A172 (cell line): ENCODE data around the gene SMIM32. TPM values are rescaled to one million over a fixed set of nuclear protein-coding genes. Genes with fewer than 3 reads are reported as not detected.

ENCODE experiments used
- DNase-seq: peaks from one replicate; pipeline ENCODE4 v3.0.0-alpha.2; 2015; ENCODE audit warnings: low spot score
- total RNA-seq: library from RNA; depleted of rRNA; stranded (reverse); fragments of >200 nt; shearing (Covaris generic); gene quantifications from 2 replicates; pipeline ENCODE4 v1.2.3, GENCODE V29; 2014; rRNA removed

SMIM32 gene
- not detected in 2 replicates for total RNA-seq

DNA sequence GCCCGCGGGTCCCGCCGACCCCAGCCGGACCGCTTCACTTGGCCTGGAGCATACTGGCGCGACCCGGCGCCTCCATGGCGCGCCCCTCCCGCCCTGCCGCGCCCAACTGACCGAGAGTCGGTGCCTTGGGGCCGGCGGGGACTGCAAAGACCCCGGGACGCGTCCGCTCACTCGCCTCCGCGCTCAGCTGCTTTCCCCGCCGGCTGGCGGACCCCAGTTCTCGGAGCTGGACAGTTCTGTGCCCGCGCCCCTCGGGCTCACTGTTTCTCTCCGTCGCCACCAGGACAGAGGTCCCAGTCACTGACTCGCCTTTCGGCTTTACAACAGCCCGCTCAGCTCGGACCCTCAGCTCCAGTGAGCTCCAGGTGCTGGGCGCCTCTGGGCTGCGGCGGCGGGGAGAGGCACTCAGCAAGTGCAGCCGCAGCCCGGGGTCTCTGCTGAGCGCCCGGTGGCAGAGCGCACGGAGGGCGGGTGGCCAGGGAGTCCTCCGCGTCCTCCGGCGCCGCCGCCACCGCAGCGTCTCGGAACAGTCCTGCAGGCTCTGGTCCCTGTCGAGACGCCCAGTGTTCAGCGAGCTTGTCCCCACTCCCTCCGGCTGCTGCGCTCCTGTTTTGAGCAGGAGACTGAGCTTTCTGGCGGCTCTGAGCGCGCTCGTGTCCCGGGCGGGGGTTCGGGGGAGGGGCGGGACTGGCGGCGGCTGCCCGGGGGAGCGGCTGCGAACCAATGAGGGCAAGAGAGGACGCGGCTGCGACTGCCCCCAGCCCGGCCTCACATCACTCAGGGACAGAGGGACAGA is at the start of gene SMIM32:
SMIM32 (minus strand) TSS at position 637 of the 796 bp plus-strand sequence. CDS start 638 bp downstream, outside the sequence.
- no peak for DNase-seq

DNA sequence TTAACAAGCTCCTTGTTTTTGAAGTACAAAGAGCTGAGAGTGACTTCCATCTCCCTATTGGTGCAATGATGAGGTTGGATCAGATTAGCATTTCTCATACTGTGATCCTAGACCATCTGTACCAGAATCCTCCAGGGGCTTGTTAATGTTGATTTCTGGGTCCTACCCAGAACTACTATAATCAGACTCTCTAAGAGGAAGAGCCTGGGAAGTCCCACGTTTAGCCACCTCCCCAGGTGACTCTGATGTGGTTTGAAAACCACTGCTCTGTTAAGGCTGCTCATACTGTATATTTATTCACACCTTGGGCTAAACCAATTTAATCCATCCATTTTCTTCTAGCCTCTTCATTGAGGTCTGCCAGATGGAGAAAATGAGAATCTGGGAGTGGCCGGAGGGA is 49.6 kb upstream of the SMIM32 start:
- no peak for DNase-seq

DNA sequence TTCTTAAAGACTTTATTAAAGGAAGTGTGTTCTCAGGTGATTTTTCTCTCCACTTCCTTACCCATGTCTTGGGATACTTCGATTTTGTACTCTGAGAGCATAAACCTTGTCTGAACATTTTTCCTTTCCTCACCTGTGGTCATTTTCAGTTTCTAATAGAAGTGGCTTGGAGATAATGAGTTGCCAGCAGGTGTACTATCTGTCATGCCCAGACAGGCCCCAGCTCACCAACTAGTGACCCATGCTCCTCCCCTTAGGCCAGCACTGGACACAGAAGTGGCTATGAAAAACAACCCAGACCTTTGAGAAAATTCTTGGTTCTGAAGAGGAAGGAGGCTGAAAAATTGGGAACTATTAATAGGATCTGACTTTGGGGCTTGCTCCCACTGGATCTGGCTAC is 49.2 kb upstream of the SMIM32 start:
- no peak for DNase-seq

DNA sequence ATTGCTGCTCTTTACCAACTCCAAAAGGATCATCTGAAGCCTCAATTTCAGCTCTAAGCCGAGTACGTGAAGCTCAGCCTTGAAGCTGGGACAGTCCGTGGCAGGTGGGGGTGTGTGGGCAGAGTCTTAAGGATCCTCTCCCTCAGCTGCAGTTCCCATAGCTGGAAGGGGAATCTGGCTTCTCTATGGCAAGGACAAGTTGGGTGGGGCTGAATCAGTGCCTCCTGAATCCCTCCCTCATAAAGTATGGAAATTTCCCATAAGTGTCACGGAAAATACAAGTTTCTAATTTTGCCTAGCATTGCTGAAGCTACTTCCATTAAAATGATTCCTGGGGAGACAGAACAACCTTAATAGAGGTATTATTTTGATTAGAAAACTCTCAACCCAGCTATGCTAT is 47.9 kb upstream of the SMIM32 start:
- no peak for DNase-seq

GRCh38 chr5:136236479-136237083 is 43.6 kb upstream of the SMIM32 start:
- DNase-seq = no peak

DNA sequence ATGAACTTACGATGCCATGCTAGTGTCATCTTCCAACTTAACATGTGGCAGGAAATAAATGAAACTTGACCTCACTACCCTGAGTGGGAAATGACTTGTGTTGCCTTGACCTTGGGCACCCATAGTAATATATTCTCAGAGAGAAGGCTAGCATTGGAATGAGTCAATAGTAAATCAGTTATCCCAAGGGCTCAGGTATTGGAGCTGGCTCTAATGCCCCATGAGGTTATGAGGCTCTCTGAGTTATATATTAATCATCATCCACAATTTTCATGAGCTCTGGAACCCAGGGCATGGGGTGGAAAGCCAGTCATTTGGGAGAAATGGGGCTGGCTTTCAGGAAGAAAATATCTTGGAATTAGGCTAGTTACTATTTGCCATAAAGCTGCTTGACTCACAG is 42.4 kb upstream of the SMIM32 start:
- DNase-seq = no peak

- DNase-seq = no peak
Measured at GRCh38 chr5:136232316-136232715, 39.4 kb upstream of the SMIM32 start.

GRCh38 chr5:136230176-136230575 is 37.2 kb upstream of the SMIM32 start:
- no peak for DNase-seq

DNA sequence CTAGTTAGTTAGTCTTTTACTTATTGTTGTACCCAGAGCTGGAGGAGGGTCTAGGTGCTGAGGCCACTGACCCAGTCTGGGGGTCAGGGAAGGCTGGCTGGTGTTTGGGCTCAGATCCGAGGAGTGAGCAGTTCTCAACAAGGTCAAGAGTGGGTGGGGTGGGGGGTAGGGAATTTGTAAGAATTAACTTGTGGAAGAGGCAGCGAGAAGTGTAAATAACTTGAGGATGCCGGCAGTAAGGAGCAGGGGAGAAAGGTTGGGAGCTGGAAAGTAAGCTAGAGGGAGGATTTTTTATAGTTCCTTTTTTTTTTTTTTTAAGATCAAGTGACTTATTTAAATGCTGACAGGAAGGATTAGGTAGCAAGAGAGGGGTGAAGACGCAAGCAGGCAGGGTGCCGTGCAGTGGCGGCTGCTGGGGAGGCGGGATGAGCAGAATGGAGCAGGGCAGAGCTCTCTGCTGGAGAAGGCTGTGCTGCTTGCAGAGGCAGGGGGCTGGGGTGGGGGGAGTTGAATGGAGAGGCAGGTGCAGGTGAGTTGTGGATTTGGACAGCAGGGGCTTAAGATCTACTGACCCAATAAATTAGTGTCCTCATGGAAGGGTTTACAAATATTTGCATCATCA is 35.3 kb upstream of the SMIM32 start:
- no peak for DNase-seq

DNA sequence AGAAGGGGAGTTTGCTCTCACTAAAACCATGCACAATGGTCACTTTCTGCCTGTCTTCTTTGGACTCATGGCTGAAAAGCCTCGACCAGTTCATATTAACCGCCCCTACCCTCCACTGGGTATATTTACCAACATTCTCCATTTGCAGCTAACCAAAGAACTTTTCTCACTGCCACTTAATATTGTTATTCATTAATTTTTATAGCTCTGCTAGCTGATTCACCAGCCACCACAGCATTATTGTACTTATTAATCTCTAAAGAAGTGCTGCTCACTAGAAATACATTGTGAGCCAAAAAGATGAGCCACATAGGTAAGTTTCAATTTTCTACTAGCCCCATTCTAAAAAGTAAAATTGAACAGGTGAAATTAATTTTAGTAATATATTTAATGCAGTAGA is 33.4 kb upstream of the SMIM32 start:
- no peak for DNase-seq

- DNase-seq = no peak
Measured at GRCh38 chr5:136225796-136226195, 32.8 kb upstream of the SMIM32 start.

DNA sequence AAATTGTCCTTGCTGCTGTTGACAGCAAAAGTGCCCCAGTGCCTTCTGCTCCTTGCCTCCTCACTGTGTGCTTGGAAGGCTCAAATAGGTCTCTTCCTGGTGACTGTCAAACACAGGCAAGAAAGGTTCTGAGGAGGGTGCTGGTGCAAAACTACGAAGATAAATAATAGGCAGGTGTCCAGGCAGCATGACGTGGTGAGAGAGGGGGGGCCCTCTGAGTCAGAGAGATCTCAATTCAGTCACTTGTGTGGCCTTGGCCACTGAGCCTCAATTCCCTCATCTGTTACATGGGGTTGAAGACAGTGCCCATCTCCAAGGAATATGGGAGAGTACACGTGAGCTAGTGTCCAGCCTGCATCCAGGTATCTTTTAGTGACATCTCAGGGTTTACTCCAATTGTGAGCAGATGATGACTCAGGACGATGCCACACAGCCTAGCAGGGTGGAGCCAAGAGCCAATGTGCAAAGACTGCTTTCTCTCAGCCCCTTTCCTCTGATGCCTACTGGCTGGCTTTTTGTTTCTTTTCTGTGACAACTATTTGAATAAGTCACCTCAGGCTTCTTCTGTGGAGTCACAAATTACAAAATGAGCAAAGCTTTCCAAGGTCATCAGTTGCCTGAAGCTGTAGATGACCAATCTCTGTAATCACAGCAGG is 29.7 kb upstream of the SMIM32 start:
- peak; percentile 27 for DNase-seq

DNA sequence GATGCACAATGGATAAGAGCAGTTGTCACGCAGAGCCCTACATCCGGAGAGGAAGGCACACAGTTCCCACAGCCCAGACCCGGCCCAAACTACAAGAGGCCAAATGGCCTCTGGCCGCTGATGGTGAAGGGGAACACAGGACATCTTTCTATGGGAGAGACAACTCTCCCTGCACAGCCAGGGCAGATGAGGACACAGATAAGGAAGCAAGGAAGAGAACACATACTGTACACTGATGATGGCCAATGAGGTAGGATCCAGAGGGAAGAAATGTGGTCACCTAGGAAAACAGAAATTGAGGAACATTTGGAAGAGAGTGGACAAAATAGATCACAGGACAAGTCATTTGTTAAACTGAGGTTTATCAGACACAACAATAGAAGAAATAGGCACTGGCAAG is 28.4 kb upstream of the SMIM32 start:
- DNase-seq = no peak

DNA sequence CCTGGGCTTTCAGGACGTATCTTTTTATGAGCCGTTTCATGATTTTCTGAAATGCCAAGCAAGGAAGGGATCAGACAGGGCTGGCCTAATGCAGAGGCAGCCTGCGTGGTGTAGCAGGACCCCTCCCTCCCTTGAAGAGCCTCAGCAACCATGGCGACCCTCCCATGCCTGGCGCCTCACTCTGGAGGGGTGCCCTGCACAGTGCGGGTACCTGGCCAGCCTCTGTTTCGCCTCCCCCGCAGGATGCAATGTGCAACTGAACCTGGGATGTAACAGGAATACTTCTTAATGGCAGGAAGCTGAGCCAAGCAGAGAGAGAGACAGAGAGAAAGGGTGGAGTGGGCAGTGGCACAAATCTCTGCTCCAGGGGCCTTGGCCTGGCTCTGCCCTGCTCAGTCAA is 23.3 kb upstream of the SMIM32 start:
- no peak for DNase-seq

DNA sequence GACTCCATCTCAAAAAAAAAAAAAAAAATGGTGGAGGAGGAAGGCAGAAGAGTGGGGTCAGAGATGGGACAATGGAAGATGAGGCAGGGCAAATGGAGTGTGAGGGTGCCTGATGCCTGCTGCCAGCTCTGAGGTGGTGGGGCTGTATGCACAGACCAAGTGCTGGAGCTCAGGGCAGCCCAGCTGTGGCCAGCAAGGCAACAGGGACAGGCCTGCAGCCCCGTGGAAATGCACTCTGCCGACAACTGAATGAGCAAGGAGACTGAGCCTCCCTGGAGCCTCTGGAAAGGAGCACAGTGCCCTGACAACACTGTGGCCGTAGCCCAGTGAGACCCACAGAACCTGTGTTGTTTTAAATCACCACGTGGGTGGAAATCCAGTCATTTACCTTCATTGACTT is 22.9 kb upstream of the SMIM32 start:
- no peak for DNase-seq

DNA sequence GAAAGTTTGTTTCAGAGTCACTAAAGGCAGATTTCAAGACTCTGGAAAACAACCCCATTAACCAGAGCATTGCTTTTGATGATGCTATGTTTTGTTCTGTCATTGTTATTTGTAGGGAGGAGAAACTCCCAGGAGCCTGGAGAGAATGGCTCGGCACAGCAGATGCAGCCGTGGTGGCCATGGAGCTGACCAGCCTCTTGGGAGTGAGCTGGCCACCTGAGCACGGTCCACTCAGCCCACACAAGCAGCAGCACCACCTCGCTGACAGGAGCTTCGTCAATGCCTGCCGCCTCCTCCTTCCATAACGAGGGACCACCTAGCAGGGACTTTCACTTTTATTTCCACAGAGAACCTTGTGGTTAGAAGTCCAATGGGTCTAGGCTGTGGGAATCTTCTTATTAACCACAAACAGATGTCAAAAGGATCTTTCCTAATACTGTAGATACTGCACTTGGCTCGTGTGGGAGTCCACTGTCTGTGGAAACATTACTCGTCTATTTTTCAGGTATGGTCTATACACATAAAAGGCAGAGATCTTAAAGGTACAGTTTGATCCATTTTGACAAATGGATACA is 21.0 kb upstream of the SMIM32 start:
- no peak for DNase-seq

- peak; percentile 67 for DNase-seq
Measured at GRCh38 chr5:136212252-136212721, 19.3 kb upstream of the SMIM32 start.

- no peak for DNase-seq
Measured at GRCh38 chr5:136211282-136212040, 18.5 kb upstream of the SMIM32 start.

- no peak for DNase-seq
Measured at GRCh38 chr5:136210259-136210658, 17.3 kb upstream of the SMIM32 start.

- DNase-seq = no peak
Measured at GRCh38 chr5:136209346-136209910, 16.5 kb upstream of the SMIM32 start.

DNA sequence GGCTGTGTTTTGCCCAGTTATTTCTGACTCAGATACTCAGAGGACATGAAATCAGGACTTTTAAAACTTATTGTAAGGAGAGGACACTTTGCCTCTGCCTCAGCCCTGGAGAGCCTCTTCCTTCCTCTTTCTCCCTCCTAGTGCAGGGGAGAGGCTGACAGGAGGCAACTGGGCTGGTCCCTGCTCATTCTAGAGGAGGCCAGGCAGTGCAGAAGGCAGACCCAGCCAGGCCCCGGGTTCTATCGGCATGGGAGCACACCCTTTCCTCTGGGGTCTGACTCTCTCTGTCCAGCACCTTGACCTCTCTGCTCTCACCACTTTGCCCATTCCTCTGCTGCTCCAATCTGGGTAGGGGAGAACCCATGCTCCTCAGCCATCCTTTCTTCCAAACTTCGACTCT is 16.0 kb upstream of the SMIM32 start:
- no peak for DNase-seq
